IMR-90 (cell line): ENCODE results near the gene CFAP221. TPM values are rescaled to one million over a fixed set of nuclear protein-coding genes. Genes with fewer than 3 reads are reported as not detected.

ENCODE experiments used
- ATAC-seq: fragments of 200-7000 bp; cut with Tn5 transposase; 2 replicates; pipeline ENCODE4 v1.9.1; 2020; ENCODE audit warnings: low read depth, mild to moderate bottlenecking, moderate library complexity
- BruUV-seq: library from RNA; stranded (reverse); fragments of 400-500 nt; replicated peaks from 2 replicates; lab custom pipeline; 2021; lab: Mats Ljungman, UMichigan
- CTCF ChIA-PET: fragments of 300-600 bp; formaldehyde crosslinking; extraction: SDS; loops from one replicate; lab custom pipeline; 2021; ENCODE audit warnings: antibody characterized with exemption; lab: Yijun Ruan, JAX
- POLR2A ChIA-PET: fragments of 300-600 bp; sonication (Branson Sonifier 250); formaldehyde crosslinking; loops from one replicate; lab custom pipeline; 2022; ENCODE audit warnings: antibody characterized with exemption; ENCODE audit not compliant: unreplicated experiment; lab: Charles Lee
- DNase-seq: peaks from one replicate; pipeline ENCODE4 v3.0.0; 2013
- H2AFZ ChIP-seq: replicated peaks from 2 replicates; pipeline ENCODE3; 2013; ENCODE audit warnings: low read length, mild to moderate bottlenecking; ENCODE audit not compliant: poor library complexity
- H2AK5ac ChIP-seq: 2 replicates; pipeline ENCODE4 v1.6.1; 2013; ENCODE audit warnings: low read depth, low read length, inconsistent platforms
- H2AK9ac ChIP-seq: replicated peaks from 2 replicates; pipeline ENCODE3; 2013; ENCODE audit warnings: mild to moderate bottlenecking, low read depth, low read length, moderate library complexity; ENCODE audit not compliant: poor library complexity
- H2BK120ac ChIP-seq: 2 replicates; pipeline ENCODE4 v1.6.1; 2013; ENCODE audit warnings: low read depth, low read length, inconsistent platforms
- H2BK15ac ChIP-seq: 3 replicates; pipeline ENCODE4 v1.6.1; 2013; ENCODE audit warnings: low read depth, low read length, inconsistent platforms
- H2BK20ac ChIP-seq: 2 replicates; pipeline ENCODE4 v1.6.1; 2013; ENCODE audit warnings: low read depth, mild to moderate bottlenecking, inconsistent platforms, low read length, moderate library complexity
- H2BK5ac ChIP-seq: 2 replicates; pipeline ENCODE4 v1.6.1; 2013; ENCODE audit warnings: mild to moderate bottlenecking, low read depth, low read length, inconsistent platforms; ENCODE audit not compliant: poor library complexity, severe bottlenecking
- H3K14ac ChIP-seq: replicated peaks from 2 replicates; pipeline ENCODE4 v1.6.1; 2013; ENCODE audit warnings: low read depth, low read length, inconsistent platforms
- H3K18ac ChIP-seq: 2 replicates; pipeline ENCODE4 v1.6.1; 2013; ENCODE audit warnings: low read depth, low read length, control low read depth
- H3K23ac ChIP-seq: 2 replicates; pipeline ENCODE4 v1.6.1; 2013; ENCODE audit warnings: low read depth, low read length, inconsistent platforms
- H3K27ac ChIP-seq: 2 replicates; pipeline ENCODE4 v1.5.1; 2013; ENCODE audit warnings: mild to moderate bottlenecking, control low read depth, low read length; ENCODE audit not compliant: insufficient read depth
- H3K27me3 ChIP-seq: 2 replicates; pipeline ENCODE4 v1.6.1; 2013; ENCODE audit warnings: low read length; ENCODE audit not compliant: control insufficient read depth, insufficient read depth
- H3K36me3 ChIP-seq: 2 replicates; pipeline ENCODE4 v1.6.1; 2013; ENCODE audit warnings: low read length, mixed read lengths; ENCODE audit not compliant: control insufficient read depth, insufficient read depth
- H3K4ac ChIP-seq: 2 replicates; pipeline ENCODE4 v1.6.1; 2013; ENCODE audit warnings: low read depth, low read length, inconsistent platforms
- H3K4me1 ChIP-seq: 2 replicates; pipeline ENCODE4 v1.6.1; 2013; ENCODE audit warnings: low read length, mixed read lengths; ENCODE audit not compliant: control insufficient read depth, insufficient read depth
- H3K4me2 ChIP-seq: 2 replicates; pipeline ENCODE4 v1.6.1; 2013; ENCODE audit warnings: low read depth, mild to moderate bottlenecking, control low read depth, low read length, moderate library complexity
- H3K4me3 ChIP-seq: 2 replicates; pipeline ENCODE4 v1.5.1; 2013; ENCODE audit warnings: low read depth, mild to moderate bottlenecking, control low read depth, low read length, moderate library complexity; ENCODE audit not compliant: insufficient read depth
- H3K56ac ChIP-seq: 2 replicates; pipeline ENCODE4 v1.6.1; 2013; ENCODE audit warnings: low read length, inconsistent platforms; ENCODE audit not compliant: insufficient read depth; ENCODE audit errors: extremely low read depth
- H3K79me1 ChIP-seq, 2 experiments: 2 replicates each; pipeline ENCODE4 v1.6.1; 2013; ENCODE audit warnings: low read length in 2 of 2, inconsistent platforms in 1 of 2, low read depth in 1 of 2
- H3K9ac ChIP-seq: 2 replicates; pipeline ENCODE4 v1.6.1; 2013; ENCODE audit warnings: low read depth, low read length, control low read depth
- H3K9me1 ChIP-seq: 2 replicates; pipeline ENCODE4 v1.6.1; 2013; ENCODE audit warnings: low read length, inconsistent platforms; ENCODE audit not compliant: insufficient read depth
- H3K9me3 ChIP-seq: 2 replicates; pipeline ENCODE4 v1.6.1; 2013; ENCODE audit warnings: low read length; ENCODE audit not compliant: control insufficient read depth, insufficient read depth
- H4K20me1 ChIP-seq: 2 replicates; pipeline ENCODE4 v1.6.1; 2013; ENCODE audit warnings: low read length, inconsistent platforms; ENCODE audit not compliant: insufficient read depth
- H4K5ac ChIP-seq: 2 replicates; pipeline ENCODE4 v1.6.1; 2013; ENCODE audit warnings: mild to moderate bottlenecking, low read depth, low read length, control low read depth
- H4K8ac ChIP-seq, 2 experiments: 2 replicates each; pipeline ENCODE4 v1.6.1; 2013; ENCODE audit warnings: low read depth in 2 of 2, low read length in 2 of 2, control low read depth in 1 of 2, inconsistent platforms in 1 of 2
- H4K91ac ChIP-seq: 2 replicates; pipeline ENCODE4 v1.6.1; 2013; ENCODE audit warnings: low read depth, low read length, inconsistent platforms; ENCODE audit not compliant: insufficient read depth
- BHLHE40 ChIP-seq: fragments of 150-350 bp; IDR thresholded peaks from 2 replicates; pipeline ENCODE4 v1.6.1; 2016; ENCODE audit warnings: mild to moderate bottlenecking, low read depth, low read length
- ELK1 ChIP-seq: fragments of 150-350 bp; IDR thresholded peaks from 2 replicates; pipeline ENCODE4 v1.6.1; 2016; ENCODE audit warnings: low read depth, mild to moderate bottlenecking, low read length, moderate library complexity, borderline replicate concordance
- MAZ ChIP-seq: IDR thresholded peaks from 2 replicates; pipeline ENCODE4 v1.6.1; 2012; ENCODE audit warnings: low read depth, mild to moderate bottlenecking, low read length, improper control_type of control experiment, moderate library complexity, borderline replicate concordance
- MXI1 ChIP-seq: IDR thresholded peaks from 2 replicates; pipeline ENCODE4 v1.6.1; 2012; ENCODE audit warnings: low read depth, mild to moderate bottlenecking, low read length, moderate library complexity, borderline replicate concordance
- NFE2L2 ChIP-seq: fragments of 150-350 bp; IDR thresholded peaks from 2 replicates; pipeline ENCODE4 v1.6.1; 2016; ENCODE audit warnings: low read depth, mild to moderate bottlenecking, low read length
- POLR2A ChIP-seq: IDR thresholded peaks from 2 replicates; pipeline ENCODE4 v1.6.1; 2012; ENCODE audit warnings: mild to moderate bottlenecking, low read depth, low read length
- RFX5 ChIP-seq: IDR thresholded peaks from 2 replicates; pipeline ENCODE4 v1.8.0; 2012; ENCODE audit warnings: low read depth, mild to moderate bottlenecking, low read length, moderate library complexity
- SMC3 ChIP-seq: fragments of 150-350 bp; IDR thresholded peaks from 2 replicates; pipeline ENCODE4 v1.6.1; 2016; ENCODE audit warnings: low read depth, mild to moderate bottlenecking, antibody characterized with exemption, low read length, moderate library complexity
- USF2 ChIP-seq: fragments of 150-350 bp; IDR thresholded peaks from 2 replicates; pipeline ENCODE4 v1.6.1; 2017; ENCODE audit warnings: mild to moderate bottlenecking, antibody characterized with exemption, low read length, low read depth
- WGBS, 2 experiments: methylation state at CpG; one replicate each; pipeline versions ENCODE4 v1.1.5 to v1.1.7; 2013; ENCODE audit warnings: missing lambda C conversion rate in 2 of 2; ENCODE audit not compliant: insufficient read length in 1 of 2; ENCODE audit errors: extremely low coverage in 2 of 2; 5-methylcytosine and 5-hydroxymethylcytosine counted together
- dilution Hi-C: fragments of 300-500 bp; cut with HindIII; formaldehyde crosslinking; loops from one replicate; pipeline ENCODE4 v1.14.3; 2018; ENCODE audit warnings: low sequenced_read_pairs; ENCODE audit not compliant: unreplicated experiment
- in situ Hi-C: fragments of 300-500 bp; cut with MboI; formaldehyde crosslinking; loops from 3 replicates; pipeline ENCODE4 v1.14.3; 2019; ENCODE audit warnings: low sequenced_read_pairs, inconsistent platforms, mixed read lengths
- intact Hi-C: fragments of 100-400 bp; cut with micrococcal nuclease; formaldehyde crosslinking; loops from 2 replicates; pipeline ENCODE4 v1.10.0; 2022
- polyA plus RNA-seq, 3 experiments: library from polyadenylated mRNA; depleted of rRNA; stranded (reverse); fragments of >200 nt; gene quantifications; 2 replicates each; pipeline ENCODE4 v1.2.3, GENCODE V29; 2012; ENCODE audit warnings: low replicate concordance in 1 of 3
- total RNA-seq: library from RNA; depleted of rRNA; stranded (reverse); fragments of >200 nt; gene quantifications from 2 replicates; pipeline ENCODE4 v1.2.3, GENCODE V29; 2012

The CFAP221 gene
- total and polyA plus RNA-seq, 2 of the 4 experiments (the other 2 are of a cell fraction), result not detected

- 100% methylated on average over 1 of the region's 8 CpGs; no CpG with 5 or more reads in 1 of the 2 experiments for WGBS, 2 experiments
- CTCF ChIA-PET, result no interaction called here
- Histone ChIP-seq H2BK20ac (no peak overlapping the region), H2AK9ac (no peak overlapping the region), H2BK5ac (no peak overlapping the region), H4K20me1 (no peaks in the 10 kb centered on the region), H3K56ac (no peak overlapping the region), H3K18ac (no peak overlapping the region), H3K4me1 (peaks cover 5% of the 10 kb centered on the region; the same call in 1 of the 2 replicates), H3K4me3 (no peak overlapping the region), H3K79me1 (peaks cover 12 to 23% of the 10 kb centered on the region in 2 experiments; a peak in 3 of 4 replicates), H2BK120ac (no peak overlapping the region), H4K5ac (no peak overlapping the region), H4K91ac (no peak overlapping the region), H3K9ac (no peak overlapping the region), H4K8ac (no peak overlapping the region), H3K4me2 (no peak overlapping the region), H2AFZ (no peak overlapping the region), H3K14ac (no peak overlapping the region), H3K9me1 (peaks cover 4% of the 10 kb centered on the region; the same call in 1 of the 2 replicates), H2AK5ac (no peak overlapping the region), H2BK15ac (no peak overlapping the region), H3K23ac (no peak overlapping the region), H3K4ac (no peak overlapping the region), H3K27me3 (no peaks in the 10 kb centered on the region), H3K9me3 (no peaks in the 10 kb centered on the region), H3K36me3 (peaks cover 3% of the 10 kb centered on the region; the same call in 1 of the 2 replicates), H3K27ac (no peak overlapping the region)
- POLR2A ChIA-PET, result no interaction called here
- DNase-seq, result no peak
- in situ Hi-C loops (no loop called here), intact Hi-C loops (no loop called here), dilution Hi-C loops (no loop called here)
- no TSS peak for BruUV-seq
- no peak for ATAC-seq
- no peak for TF ChIP-seq BHLHE40
- no peak for TF ChIP-seq ELK1
- TF ChIP-seq NFE2L2, result no peak
- TF ChIP-seq USF2, result no peak
- no peak for TF ChIP-seq RFX5
- TF ChIP-seq MAZ, result no peak
- no peak for TF ChIP-seq MXI1
- TF ChIP-seq SMC3, result no peak
- no peak for TF ChIP-seq POLR2A
Measured at GRCh38 chr2:119682578-119682977, 138.3 kb downstream of the CFAP221 start.
